HFFc6 (cell line): ENCODE results near the gene TCAF1. TPM values are rescaled to one million over a fixed set of nuclear protein-coding genes. Genes with fewer than 3 reads are reported as not detected.

Experiments
- DNase-seq: peaks from one replicate; pipeline ENCODE4 v3.0.0-alpha.2; 2018
- H3K27ac Mint-ChIP-seq: 2 replicates; pipeline ENCODE4 v1.8.0; 2020; ENCODE audit warnings: mild to moderate bottlenecking, mixed read lengths
- H3K27me3 Mint-ChIP-seq: 2 replicates; pipeline ENCODE4 v1.8.0; 2021; ENCODE audit warnings: mild to moderate bottlenecking, moderate library complexity, mixed read lengths; ENCODE audit not compliant: insufficient read depth
- H3K36me3 Mint-ChIP-seq: 2 replicates; pipeline ENCODE4 v1.8.0; 2021; ENCODE audit warnings: low read depth, mixed read lengths
- H3K4me1 Mint-ChIP-seq: 2 replicates; pipeline ENCODE4 v1.8.0; 2020; ENCODE audit warnings: low read depth, mixed read lengths
- H3K4me3 Mint-ChIP-seq: 2 replicates; pipeline ENCODE4 v1.8.0; 2020; ENCODE audit warnings: mild to moderate bottlenecking, moderate library complexity, mixed read lengths
- H3K9me3 Mint-ChIP-seq: 2 replicates; pipeline ENCODE4 v1.8.0; 2020; ENCODE audit warnings: mild to moderate bottlenecking, mixed read lengths
- CTCF ChIP-seq: fragments of 200-600 bp; sonication (generic); IDR thresholded peaks from 2 replicates; pipeline ENCODE4 v1.5.0; 2021; ENCODE audit warnings: antibody characterized with exemption, mild to moderate bottlenecking
- total RNA-seq, 6 experiments: library from RNA; stranded (reverse); fragmentation: NEBNext Ultra II Directional; extraction: Animal tissue kit (Norgen Biotek cat#: 25700); gene quantifications; 2 replicates in 1 of 6; 3 replicates in 5 of 6; pipeline ENCODE4 v1.2.3, GENCODE V29; 2021

The TCAF1 gene
- total RNA-seq, 6 experiments from 2014 or later = 57.1 to 90.3 (median 65.1) TPM

DNA sequence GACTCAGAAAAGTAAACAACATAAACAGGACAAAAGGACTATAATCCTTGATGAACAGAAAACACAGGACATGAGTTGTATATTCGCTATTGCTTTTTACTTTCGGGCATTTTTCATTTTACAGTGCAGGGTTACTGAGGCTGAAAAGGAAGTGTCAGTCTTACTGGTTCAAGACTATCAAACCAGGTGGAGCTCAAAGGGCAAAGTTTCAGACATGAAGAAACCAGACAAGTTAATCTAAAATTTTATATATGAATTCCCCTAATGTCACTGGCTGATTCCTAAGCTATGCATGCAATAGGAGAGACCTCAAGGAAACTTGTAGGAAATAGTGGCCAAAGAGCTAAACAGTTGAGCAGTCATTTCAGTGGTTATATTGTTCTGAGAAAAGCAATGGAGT lies 11.4 kb downstream of the TCAF1 start:
- Mint-ChIP-seq H3K9me3 (no peaks in the 10 kb centered on the region), H3K27ac (no peak overlapping the region), H3K27me3 (no peaks in the 10 kb centered on the region), H3K4me1 (peaks cover 37% of the 10 kb centered on the region), H3K36me3 (peaks cover 12% of the 10 kb centered on the region), H3K4me3 (no peak overlapping the region)
- DNase-seq = no peak
- TF ChIP-seq CTCF = no peak

- H3K27ac Mint-ChIP-seq = no peak overlapping the region
- no peak for DNase-seq
- TF ChIP-seq CTCF = no peak
- peaks cover 46% of the 10 kb centered on the region for H3K4me1 Mint-ChIP-seq
- H3K36me3 Mint-ChIP-seq = peaks cover 12% of the 10 kb centered on the region
- H3K27me3 Mint-ChIP-seq = no peaks in the 10 kb centered on the region
- no peaks in the 10 kb centered on the region for H3K9me3 Mint-ChIP-seq
- no peak overlapping the region for H3K4me3 Mint-ChIP-seq
Measured at GRCh38 chr7:143889068-143889467, 12.9 kb downstream of the TCAF1 start.

DNA sequence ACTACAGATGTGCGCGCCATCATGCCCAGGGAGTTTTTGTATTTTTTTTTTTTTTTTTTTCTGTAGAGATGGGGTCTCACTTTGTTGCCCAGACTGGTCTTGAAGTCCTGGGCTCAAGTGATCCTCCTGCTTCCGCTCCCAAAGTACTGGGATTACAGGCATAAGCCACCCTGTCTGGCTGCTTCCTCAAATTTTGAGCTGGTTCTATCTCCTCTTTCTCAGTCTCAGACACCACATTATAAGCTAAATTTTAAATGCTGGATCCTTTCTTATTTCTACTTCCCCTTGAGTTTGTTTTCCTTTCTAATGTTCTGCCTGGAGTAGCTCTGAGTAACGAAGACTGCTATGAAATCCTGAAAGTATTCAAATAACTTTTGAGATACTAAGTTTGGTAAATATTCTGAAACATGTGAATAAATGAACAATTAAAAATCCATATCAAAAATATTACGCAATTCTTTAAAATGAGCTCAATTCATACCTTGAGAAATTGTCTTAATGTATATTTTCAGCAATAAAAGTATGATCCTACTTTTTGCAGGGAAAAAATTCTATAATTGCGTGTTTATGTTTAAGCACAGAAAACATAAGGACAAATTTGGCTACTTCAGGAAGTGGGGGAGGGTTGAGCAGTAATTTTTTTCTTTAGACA lies 15.0 kb downstream of the TCAF1 start:
- Mint-ChIP-seq H3K36me3 (peaks cover 12% of the 10 kb centered on the region), H3K27ac (peak overlapping the region; percentile 53), H3K9me3 (no peaks in the 10 kb centered on the region), H3K4me3 (no peak overlapping the region), H3K27me3 (peaks cover 2% of the 10 kb centered on the region; the same call in 1 of the 2 replicates), H3K4me1 (peaks cover 52% of the 10 kb centered on the region)
- no peak for TF ChIP-seq CTCF
- no peak for DNase-seq

DNA sequence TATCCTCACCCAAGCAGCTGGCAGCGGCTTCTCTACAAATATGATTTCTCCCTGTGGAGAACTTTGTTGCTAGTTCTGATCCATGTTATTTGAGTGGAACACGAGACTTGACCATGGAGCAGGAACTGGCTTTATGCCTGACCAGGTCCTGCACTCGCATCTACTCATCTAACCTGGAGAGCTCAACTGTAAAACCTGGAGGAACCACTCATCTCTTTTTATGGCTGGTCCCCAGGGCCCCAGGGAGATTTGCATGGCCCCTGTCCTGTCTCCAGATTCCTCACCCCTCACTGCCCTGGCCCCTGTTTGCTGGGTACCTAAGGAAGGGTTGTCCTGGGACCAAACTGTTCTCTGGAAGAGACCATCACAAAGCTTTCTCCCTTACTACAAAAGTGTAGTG lies 16.0 kb downstream of the TCAF1 start:
- Mint-ChIP-seq H3K9me3 (no peaks in the 10 kb centered on the region), H3K36me3 (peaks cover 12% of the 10 kb centered on the region), H3K4me3 (peak overlapping the region; percentile 62), H3K27me3 (peaks cover 2% of the 10 kb centered on the region; the same call in 1 of the 2 replicates), H3K27ac (no peak overlapping the region), H3K4me1 (peaks cover 49% of the 10 kb centered on the region)
- no peak for DNase-seq
- TF ChIP-seq CTCF = no peak

GRCh38 chr7:143884969-143885559 lies 16.9 kb downstream of the TCAF1 start:
- Mint-ChIP-seq H3K36me3 (peaks cover 12% of the 10 kb centered on the region), H3K27me3 (peaks cover 2% of the 10 kb centered on the region; the same call in 1 of the 2 replicates), H3K27ac (peak overlapping the region; percentile 78), H3K9me3 (no peaks in the 10 kb centered on the region), H3K4me1 (peaks cover 45% of the 10 kb centered on the region), H3K4me3 (peak overlapping the region; percentile 92)
- TF ChIP-seq CTCF = peak; percentile 34
- DNase-seq = peak; percentile 28
